Large intestine (tissue), 3 donors: ENCODE data around the gene TNFRSF9. TPM values are rescaled to one million over a fixed set of nuclear protein-coding genes. Genes with fewer than 3 reads are reported as not detected.
A peak's percentile ranks its signal among the peaks of the same experiment; 100 is the strongest.

Experiments
- DNase-seq, 2 donors: peaks; one replicate each; pipeline versions ENCODE4 v3.0.0 to v3.0.0-alpha.2; 2013
- H3K27ac ChIP-seq: one replicate; pipeline ENCODE4 v1.5.1; 2013; ENCODE audit warnings: low read length
- H3K27me3 ChIP-seq: 2 replicates; pipeline ENCODE4 v1.6.1; 2013; ENCODE audit warnings: low read length; ENCODE audit not compliant: control insufficient read depth, insufficient read depth
- H3K36me3 ChIP-seq: 2 replicates; pipeline ENCODE4 v1.6.1; 2013; ENCODE audit warnings: low read length; ENCODE audit not compliant: control insufficient read depth, insufficient read depth
- H3K4me1 ChIP-seq: one replicate; pipeline ENCODE4 v1.6.1; 2013; ENCODE audit warnings: low read length; ENCODE audit not compliant: control insufficient read depth, insufficient read depth
- H3K4me3 ChIP-seq: one replicate; pipeline ENCODE4 v1.5.1; 2013; ENCODE audit warnings: low read length
- H3K9me3 ChIP-seq: one replicate; pipeline ENCODE4 v1.6.1; 2013; ENCODE audit warnings: mild to moderate bottlenecking, low read depth, low read length, moderate library complexity; ENCODE audit not compliant: control insufficient read depth
- whole genome bisulfite sequencing: methylation state at CpG from one replicate; pipeline ENCODE4 v1.1.5; 2013; ENCODE audit warnings: low lambda C conversion rate; ENCODE audit not compliant: insufficient coverage; 5-methylcytosine and 5-hydroxymethylcytosine counted together
- polyA plus RNA-seq: library from polyadenylated mRNA; unstranded; fragments of 120-200 nt; gene quantifications from one replicate; pipeline ENCODE4 v1.2.1, GENCODE V29; 2013

TNFRSF9 gene
- polyA plus RNA-seq, 1 donor = 0.33 TPM

DNA sequence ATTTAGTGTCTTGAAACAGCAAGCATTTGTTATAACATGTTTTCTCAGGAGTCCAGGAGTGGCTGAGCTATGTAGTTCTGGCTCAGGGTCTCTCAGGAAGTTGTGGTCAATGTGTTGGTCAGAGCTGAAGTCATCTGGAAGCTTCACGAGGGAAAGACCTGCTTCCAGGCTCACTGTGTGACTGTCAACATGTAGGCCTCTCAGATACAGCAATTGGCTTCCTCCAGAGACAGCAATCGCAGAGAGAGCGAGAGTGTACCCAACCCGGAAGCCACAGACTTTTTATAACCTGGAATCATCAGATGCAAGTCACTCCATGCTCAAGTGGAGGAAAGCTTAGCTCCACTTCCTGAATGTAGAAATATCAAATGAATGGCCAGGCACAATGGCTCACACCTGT, 40.9 kb downstream of the TNFRSF9 start:
- Histone ChIP-seq H3K4me1 (no peaks in the 10 kb centered on the region), H3K27me3 (no peaks in the 10 kb centered on the region), H3K9me3 (no peaks in the 10 kb centered on the region), H3K4me3 (no peak overlapping the region), H3K36me3 (no peaks in the 10 kb centered on the region), H3K27ac (no peak overlapping the region)
- DNase-seq = no peak
- no CpG with 5 or more reads among the region's 4 CpGs for WGBS

DNA sequence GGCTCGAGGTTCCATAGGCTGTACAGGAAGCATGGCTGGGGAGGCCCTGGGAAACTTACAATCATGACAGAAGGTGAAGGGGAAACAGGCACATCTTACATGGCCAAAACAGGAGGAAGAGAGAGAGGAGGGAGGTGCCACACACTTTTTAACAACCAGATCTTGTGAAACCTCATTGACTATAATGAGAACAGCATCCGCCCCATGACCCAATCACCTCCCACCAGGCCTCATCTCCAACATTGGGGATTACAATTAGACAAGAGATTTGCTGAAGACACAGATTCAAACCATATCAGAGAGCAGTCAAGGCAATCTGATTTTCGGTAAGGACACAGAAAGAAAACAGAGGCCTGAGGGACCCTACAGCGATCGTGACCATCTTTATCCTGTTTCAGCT, 41.7 kb downstream of the TNFRSF9 start:
- WGBS = 60% methylated on average over 1 of the region's 5 CpGs
- no peaks in the 10 kb centered on the region for H3K27me3 ChIP-seq
- H3K4me1 ChIP-seq = no peaks in the 10 kb centered on the region
- no peaks in the 10 kb centered on the region for H3K36me3 ChIP-seq
- DNase-seq = no peak
- H3K9me3 ChIP-seq = no peaks in the 10 kb centered on the region
- H3K4me3 ChIP-seq = no peak overlapping the region
- H3K27ac ChIP-seq = no peak overlapping the region

DNA sequence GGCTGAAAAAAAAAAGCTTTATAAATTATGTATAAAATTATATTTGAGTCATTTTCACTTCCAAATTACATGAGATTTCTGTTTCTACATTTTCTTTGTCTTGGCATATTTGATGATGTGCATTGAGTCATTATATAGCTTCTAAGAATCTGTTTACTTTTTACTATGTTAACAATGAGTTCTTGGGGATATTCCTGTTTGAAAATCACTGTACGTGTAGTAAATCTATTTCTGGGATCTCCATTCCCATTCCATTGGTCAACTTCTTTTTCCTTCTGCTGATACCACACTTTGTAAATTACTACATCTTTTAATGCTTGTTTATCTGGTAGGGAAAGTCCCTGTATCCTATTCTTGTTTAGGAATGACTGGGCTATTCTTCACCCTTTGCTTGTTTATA, 43.6 kb downstream of the TNFRSF9 start:
- Histone ChIP-seq H3K27me3 (no peaks in the 10 kb centered on the region), H3K4me1 (no peaks in the 10 kb centered on the region), H3K36me3 (no peaks in the 10 kb centered on the region), H3K9me3 (no peaks in the 10 kb centered on the region), H3K4me3 (no peak overlapping the region), H3K27ac (no peak overlapping the region)
- no peak for DNase-seq
- 100% methylated on average over 1 of the region's 1 CpG for WGBS

DNA sequence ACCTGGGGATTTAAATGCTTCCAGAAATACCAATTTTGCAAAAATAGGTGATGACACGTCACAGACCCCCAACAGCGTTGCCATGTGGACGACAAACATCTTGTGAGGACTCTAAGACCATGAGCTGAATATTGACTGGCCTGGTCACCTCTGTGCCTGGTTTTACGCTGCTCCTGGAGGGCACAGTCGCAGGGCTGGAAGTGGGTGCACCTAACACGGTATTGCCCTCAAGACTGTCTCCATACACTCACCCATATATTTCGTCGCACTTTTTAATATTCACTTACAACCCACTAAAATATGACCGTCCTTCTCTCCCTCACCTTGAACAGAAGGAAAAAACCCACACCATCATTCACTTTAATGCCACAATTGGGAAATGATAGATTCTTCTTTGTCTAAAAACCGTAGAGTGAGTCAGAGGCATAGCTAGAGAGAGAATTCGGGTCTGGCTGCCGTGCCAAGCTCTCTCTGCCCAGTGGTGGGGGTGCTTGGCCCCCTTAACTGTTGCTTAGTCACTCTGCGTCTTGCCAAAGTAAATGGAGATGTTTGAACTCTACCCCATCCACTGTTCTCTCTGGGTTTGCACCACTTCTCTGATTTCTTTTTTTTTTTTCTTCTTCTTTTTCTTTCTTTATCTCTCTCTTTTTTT, 47.0 kb downstream of the TNFRSF9 start:
- DNase-seq = no peak
- no peaks in the 10 kb centered on the region for H3K36me3 ChIP-seq

DNA sequence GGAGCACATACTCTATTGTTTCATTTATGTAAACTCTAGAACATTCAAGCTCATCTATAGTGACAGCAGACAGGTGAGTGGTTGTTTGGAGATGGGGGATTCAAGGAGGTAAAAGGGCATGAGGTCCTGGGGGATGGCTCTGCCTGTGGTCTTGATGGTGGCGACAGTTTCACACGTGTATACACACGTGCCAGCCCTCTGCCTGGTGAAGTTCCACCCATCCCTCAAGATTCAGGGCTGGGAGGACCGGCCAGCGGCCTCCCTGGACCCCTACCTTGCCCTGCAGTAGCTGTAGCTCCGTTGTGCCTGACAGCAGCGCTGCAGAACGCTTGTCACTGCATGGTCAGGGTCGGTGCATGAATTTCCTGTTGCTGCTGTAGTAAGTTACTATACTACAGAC, 48.8 kb downstream of the TNFRSF9 start:
- no peak overlapping the region for H3K4me3 ChIP-seq
- H3K27me3 ChIP-seq = no peaks in the 10 kb centered on the region
- no peaks in the 10 kb centered on the region for H3K36me3 ChIP-seq
- no peak overlapping the region for H3K27ac ChIP-seq
- no peak for DNase-seq
- WGBS = 100% methylated on average over 1 of the region's 9 CpGs
- no peaks in the 10 kb centered on the region for H3K4me1 ChIP-seq
- no peaks in the 10 kb centered on the region for H3K9me3 ChIP-seq

More for the DNA sequence above, 47.0 kb downstream of the TNFRSF9 start:
- no peak overlapping the region for H3K4me3 ChIP-seq
- H3K27ac ChIP-seq = no peak overlapping the region
- WGBS = 93% methylated on average over 4 of the region's 13 CpGs
- no peaks in the 10 kb centered on the region for H3K27me3 ChIP-seq
- H3K9me3 ChIP-seq = no peaks in the 10 kb centered on the region
- no peaks in the 10 kb centered on the region for H3K4me1 ChIP-seq

DNA sequence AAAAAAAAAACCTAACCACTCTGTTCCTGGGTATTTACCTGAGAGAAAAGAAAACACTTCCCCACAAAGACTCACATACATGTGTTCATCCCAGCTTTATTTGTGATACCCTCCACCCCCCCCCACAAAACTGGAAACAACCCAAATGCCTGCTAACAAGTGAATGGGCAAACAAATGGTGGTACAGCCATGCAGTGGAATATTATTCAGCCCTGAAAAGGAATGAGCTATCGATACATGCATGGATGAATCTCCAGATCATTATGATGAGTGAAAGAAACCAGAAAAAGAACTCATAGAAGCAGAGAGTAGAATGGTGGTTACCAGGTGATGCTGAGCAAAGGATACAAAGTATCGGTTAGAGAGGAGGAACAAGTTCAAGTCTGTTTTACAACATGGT, 49.8 kb downstream of the TNFRSF9 start:
- WGBS = 100% methylated on average over 1 of the region's 2 CpGs
- no peaks in the 10 kb centered on the region for H3K9me3 ChIP-seq
- no peak for DNase-seq
- H3K36me3 ChIP-seq = no peaks in the 10 kb centered on the region
- H3K27me3 ChIP-seq = peaks cover 3% of the 10 kb centered on the region
- H3K4me1 ChIP-seq = no peaks in the 10 kb centered on the region
- H3K4me3 ChIP-seq = no peak overlapping the region
- H3K27ac ChIP-seq = no peak overlapping the region

DNA sequence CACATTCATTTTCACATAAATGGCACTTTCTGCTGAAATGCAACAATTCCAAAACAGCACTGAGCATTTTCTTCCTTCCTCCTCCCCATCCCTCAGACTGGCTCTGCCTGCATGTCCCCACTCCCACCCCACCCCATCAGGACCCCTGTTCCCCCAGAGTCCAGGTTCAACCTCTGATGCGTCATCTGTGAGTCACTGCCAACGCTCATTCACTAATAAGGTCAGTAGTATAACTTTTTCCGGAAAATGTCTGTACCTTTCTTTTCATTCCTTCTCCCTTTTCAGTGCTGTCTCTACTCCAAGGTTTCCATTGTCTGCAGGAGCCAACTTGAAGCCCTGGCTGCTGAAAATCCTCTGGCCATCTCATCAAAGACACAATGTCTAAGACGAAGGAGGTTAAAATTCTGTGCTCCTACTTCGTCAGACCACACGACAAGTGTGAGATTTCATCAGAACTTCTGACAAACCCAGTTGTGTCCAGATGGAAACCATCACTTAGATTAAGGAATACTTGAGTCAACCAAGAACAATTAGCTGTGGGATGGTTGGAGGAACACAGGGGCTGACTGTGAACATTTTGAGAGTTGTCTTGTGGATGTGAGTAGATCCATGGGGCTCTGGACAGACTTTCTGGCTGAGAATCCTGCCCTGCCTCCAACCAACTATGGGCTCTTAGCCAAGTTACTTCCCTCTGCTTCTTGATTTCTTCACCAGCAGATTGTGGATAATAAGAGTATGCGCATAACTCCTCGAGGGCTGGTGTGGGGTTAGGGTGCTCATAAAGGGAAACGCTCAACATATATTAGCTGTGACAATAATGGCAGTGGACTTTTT, 52.2 kb downstream of the TNFRSF9 start:
- DNase-seq = no peak
- Histone ChIP-seq H3K27ac (no peak overlapping the region), H3K36me3 (no peaks in the 10 kb centered on the region), H3K9me3 (no peaks in the 10 kb centered on the region), H3K4me1 (no peaks in the 10 kb centered on the region), H3K27me3 (peaks cover 3% of the 10 kb centered on the region), H3K4me3 (no peak overlapping the region)
- WGBS = 90% methylated on average over 6 of the region's 9 CpGs

DNA sequence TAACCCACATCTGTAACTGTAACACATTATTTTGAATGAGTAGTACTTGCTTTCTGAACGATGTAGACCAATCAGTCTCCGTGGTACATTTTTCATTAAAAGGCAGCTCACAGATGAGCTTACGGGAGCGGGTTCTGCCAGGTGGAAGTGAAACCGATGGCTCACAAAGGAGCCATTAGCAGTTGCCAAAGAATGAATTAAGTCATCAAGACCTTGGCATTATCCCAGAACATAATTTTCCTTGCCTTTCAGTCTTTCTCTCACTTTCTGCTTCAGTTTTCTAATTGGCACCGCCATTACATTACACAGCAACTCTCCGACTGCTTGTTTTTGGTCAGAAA, 54.3 kb downstream of the TNFRSF9 start:
- H3K36me3 ChIP-seq = no peaks in the 10 kb centered on the region
- H3K9me3 ChIP-seq = no peaks in the 10 kb centered on the region
- no peak for DNase-seq
- no peak overlapping the region for H3K4me3 ChIP-seq
- H3K4me1 ChIP-seq = no peaks in the 10 kb centered on the region
- H3K27ac ChIP-seq = no peak overlapping the region
- no CpG with 5 or more reads among the region's 7 CpGs for WGBS
- peaks cover 3% of the 10 kb centered on the region for H3K27me3 ChIP-seq

DNA sequence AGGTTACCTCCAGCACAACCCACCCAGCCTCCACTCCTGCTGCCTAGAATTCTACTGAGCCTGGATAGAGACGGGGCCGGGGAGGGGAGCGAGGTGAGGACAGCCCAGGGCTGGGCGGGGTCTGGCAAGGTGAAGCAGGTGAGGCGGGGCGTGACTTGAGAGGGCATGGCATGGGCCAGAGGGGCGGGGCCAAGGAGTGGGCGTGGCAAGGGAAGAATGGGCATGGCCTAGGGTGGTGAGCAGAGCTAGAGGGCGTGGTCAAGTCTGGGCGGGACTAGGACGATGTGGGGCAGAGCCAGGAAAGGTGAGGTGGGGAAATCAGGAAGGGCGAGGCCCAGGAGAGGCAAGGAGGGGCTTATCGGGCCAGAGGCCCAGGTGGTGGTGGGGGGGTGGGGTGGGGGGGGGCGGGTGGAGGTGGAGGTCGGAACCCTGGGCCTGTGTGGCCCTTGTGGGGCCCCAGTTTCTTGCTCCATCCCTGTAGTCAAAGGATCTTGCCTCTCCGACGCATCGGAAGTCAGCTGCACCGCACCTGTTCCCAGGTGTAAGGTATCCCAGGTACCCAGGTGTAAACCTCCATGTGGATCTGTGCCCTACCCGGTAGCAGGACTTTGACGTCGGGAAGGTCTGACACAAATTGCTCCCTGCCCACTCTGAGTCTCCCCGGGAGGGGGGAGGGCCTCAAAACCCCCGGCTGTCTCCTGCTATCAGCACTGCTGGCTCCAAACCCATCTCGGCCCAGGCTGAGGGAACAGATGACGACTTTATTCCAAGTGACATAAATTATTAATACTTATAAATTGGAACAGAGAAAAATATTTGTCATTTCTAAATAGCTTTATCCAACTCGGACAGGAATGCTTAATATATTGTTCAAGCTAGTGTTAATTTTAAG, 54.9 kb downstream of the TNFRSF9 start:
- WGBS = no CpG with 5 or more reads among the region's 27 CpGs
- Histone ChIP-seq H3K36me3 (no peaks in the 10 kb centered on the region), H3K27ac (no peak overlapping the region), H3K27me3 (peaks cover 3% of the 10 kb centered on the region), H3K4me3 (no peak overlapping the region), H3K4me1 (no peaks in the 10 kb centered on the region), H3K9me3 (no peaks in the 10 kb centered on the region)
- DNase-seq = peak; percentile 33 to 69

DNA sequence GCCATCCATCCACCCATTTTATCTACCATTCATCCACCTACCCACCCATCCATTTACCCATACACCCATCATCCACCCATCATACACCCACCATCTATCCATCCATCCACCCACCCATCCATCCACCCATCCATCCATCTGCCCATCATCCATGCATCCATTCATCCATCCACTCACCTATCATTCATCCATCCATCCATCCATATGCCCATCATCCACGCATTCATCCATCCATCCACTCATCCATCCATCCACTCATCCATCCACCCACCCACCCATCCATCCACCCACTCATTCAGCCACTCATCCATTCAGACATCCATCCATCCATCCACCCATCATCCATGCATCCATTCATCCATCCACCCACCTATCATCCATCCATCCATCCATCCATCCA, 55.9 kb downstream of the TNFRSF9 start:
- no CpG with 5 or more reads among the region's 1 CpG for WGBS
- no peak overlapping the region for H3K27ac ChIP-seq
- no peak overlapping the region for H3K4me3 ChIP-seq
- H3K27me3 ChIP-seq = peaks cover 3% of the 10 kb centered on the region
- H3K9me3 ChIP-seq = no peaks in the 10 kb centered on the region
- H3K4me1 ChIP-seq = no peaks in the 10 kb centered on the region
- H3K36me3 ChIP-seq = no peaks in the 10 kb centered on the region
- DNase-seq = no peak
